CD14-positive monocyte (primary cell): ENCODE results near the gene PRF1. TPM values are rescaled to one million over a fixed set of nuclear protein-coding genes. Genes with fewer than 3 reads are reported as not detected.

ENCODE experiments used
- DNase-seq, 3 donors: peaks; one replicate each; pipeline ENCODE4 v3.0.0-alpha.2; 2011 to 2022
- H2AFZ ChIP-seq: 2 replicates; pipeline ENCODE4 v1.6.0; 2012; ENCODE audit warnings: mild to moderate bottlenecking, low read depth, low read length, inconsistent platforms; ENCODE audit not compliant: insufficient read depth, poor library complexity, severe bottlenecking
- H3K27ac ChIP-seq, 2 donors: 1 replicate in 1 of 2; 2 replicates in 1 of 2; pipeline ENCODE4 v1.5.1; 2012 to 2013; ENCODE audit warnings: low read length in 2 of 2, control low read depth in 1 of 2, inconsistent platforms in 1 of 2, low read depth in 1 of 2, mild to moderate bottlenecking in 1 of 2
- H3K27me3 ChIP-seq, 2 donors: one replicate each; pipeline versions ENCODE4 v1.6.0 to v1.6.1; 2011 to 2013; ENCODE audit warnings: low read length in 2 of 2; ENCODE audit not compliant: control insufficient read depth in 2 of 2, insufficient read depth in 2 of 2
- H3K36me3 ChIP-seq, 2 donors: replicated peaks in 1 of 2; 1 replicate in 1 of 2; 2 replicates in 1 of 2; pipeline versions ENCODE4 v1.5.1 to v1.6.1; 2012 to 2013; ENCODE audit warnings: low read length in 2 of 2, control low read depth in 1 of 2, inconsistent platforms in 1 of 2, mild to moderate bottlenecking in 1 of 2; ENCODE audit not compliant: insufficient read depth in 2 of 2, control insufficient read depth in 1 of 2
- H3K4me1 ChIP-seq, 2 donors: 1 replicate in 1 of 2; 2 replicates in 1 of 2; pipeline versions ENCODE4 v1.5.1 to v1.6.1; 2012 to 2013; ENCODE audit warnings: low read length in 2 of 2, control low read depth in 1 of 2, inconsistent platforms in 1 of 2, mild to moderate bottlenecking in 1 of 2, moderate library complexity in 1 of 2; ENCODE audit not compliant: insufficient read depth in 2 of 2, control insufficient read depth in 1 of 2
- H3K4me2 ChIP-seq: replicated peaks from 2 replicates; pipeline ENCODE3; 2012; ENCODE audit warnings: low read length, moderate library complexity, mild to moderate bottlenecking; ENCODE audit not compliant: poor library complexity, severe bottlenecking; ENCODE audit errors: extremely low read depth
- H3K4me3 ChIP-seq, 3 experiments: fragments of 200-600 bp in 1 of 3; sonication (generic) in 1 of 3; replicated peaks in 1 of 3; 1 replicate in 2 of 3; 2 replicates in 1 of 3; pipeline ENCODE4 v1.5.1; 2011 to 2013; ENCODE audit warnings: low read length in 3 of 3, mild to moderate bottlenecking in 3 of 3, control low read depth in 2 of 3, low read depth in 2 of 3, inconsistent platforms in 1 of 3, moderate library complexity in 1 of 3
- H3K79me2 ChIP-seq: 2 replicates; pipeline ENCODE4 v1.6.0; 2012; ENCODE audit warnings: mild to moderate bottlenecking, control low read depth, inconsistent platforms, low read length, moderate library complexity; ENCODE audit not compliant: insufficient read depth
- H3K9ac ChIP-seq: 2 replicates; pipeline ENCODE4 v1.6.0; 2017; ENCODE audit warnings: low read length, mild to moderate bottlenecking; ENCODE audit not compliant: insufficient read depth, poor library complexity, severe bottlenecking
- H3K9me3 ChIP-seq, 2 donors: replicated peaks in 1 of 2; 1 replicate in 1 of 2; 2 replicates in 1 of 2; pipeline versions ENCODE4 v1.5.1 to v1.6.1; 2012 to 2013; ENCODE audit warnings: low read length in 2 of 2, control low read depth in 1 of 2; ENCODE audit not compliant: control insufficient read depth in 1 of 2, insufficient read depth in 1 of 2
- H4K20me1 ChIP-seq: 2 replicates; pipeline ENCODE4 v1.6.0; 2012; ENCODE audit warnings: mild to moderate bottlenecking, low read length, control low read depth, moderate library complexity; ENCODE audit not compliant: insufficient read depth
- H3K27ac Mint-ChIP-seq, 7 donors: one replicate each; pipeline ENCODE4 v1.8.0; 2020; ENCODE audit warnings: mild to moderate bottlenecking in 7 of 7, mixed read lengths in 7 of 7, moderate library complexity in 6 of 7, inconsistent platforms in 2 of 7
- H3K27me3 Mint-ChIP-seq, 3 donors: one replicate each; pipeline ENCODE4 v1.8.0; 2021 to 2022; ENCODE audit warnings: low read depth in 3 of 3, mild to moderate bottlenecking in 3 of 3, mixed read lengths in 3 of 3, moderate library complexity in 3 of 3, inconsistent platforms in 1 of 3
- H3K36me3 Mint-ChIP-seq, 2 donors: one replicate each; pipeline ENCODE4 v1.8.0; 2020; ENCODE audit warnings: mixed read lengths in 2 of 2, inconsistent platforms in 1 of 2, mild to moderate bottlenecking in 1 of 2
- H3K4me1 Mint-ChIP-seq: one replicate; pipeline ENCODE4 v1.8.0; 2020; ENCODE audit warnings: mild to moderate bottlenecking, mixed read lengths
- H3K4me3 Mint-ChIP-seq, 2 donors: one replicate each; pipeline ENCODE4 v1.8.0; 2020; ENCODE audit warnings: mild to moderate bottlenecking in 2 of 2, mixed read lengths in 2 of 2, moderate library complexity in 1 of 2
- H3K9me3 Mint-ChIP-seq, 7 donors: one replicate each; pipeline ENCODE4 v1.8.0; 2020 to 2022; ENCODE audit warnings: mixed read lengths in 7 of 7, mild to moderate bottlenecking in 6 of 7, moderate library complexity in 6 of 7, inconsistent platforms in 2 of 7
- WGBS: methylation state at CpG from one replicate; pipeline ENCODE4 v1.1.5; 2013; ENCODE audit warnings: missing lambda C conversion rate; ENCODE audit not compliant: insufficient coverage; 5-methylcytosine and 5-hydroxymethylcytosine counted together
- intact Hi-C, 2 donors: fragments of 100-400 bp; cut with micrococcal nuclease; formaldehyde crosslinking; loops; one replicate each; pipeline versions ENCODE4 v1.15.0 to v1.15.1; 2023
- polyA plus RNA-seq, 3 donors: library from polyadenylated mRNA; depleted of rRNA in 1 of 3; unstranded in 2 of 3; stranded (reverse) in 1 of 3; fragments of 300-500 nt in 2 of 3; fragments of >200 nt in 1 of 3; fragmentation: Illumina TruSeq in 2 of 3; gene quantifications; 1 replicate in 2 of 3; 2 replicates in 1 of 3; pipeline ENCODE4 v1.2.3, GENCODE V29; 2012 to 2021
- TF ChIP-seq, protein P1 (sequence below): fragments of 200-600 bp; IDR thresholded peaks from one replicate; pipeline ENCODE4 v1.8.0; 2022; ENCODE audit warnings: antibody characterized with exemption, mild to moderate bottlenecking

Gene PRF1
- polyA plus RNA-seq, 3 donors: 0.09 to 2.7 (median 2.4) TPM

DNA sequence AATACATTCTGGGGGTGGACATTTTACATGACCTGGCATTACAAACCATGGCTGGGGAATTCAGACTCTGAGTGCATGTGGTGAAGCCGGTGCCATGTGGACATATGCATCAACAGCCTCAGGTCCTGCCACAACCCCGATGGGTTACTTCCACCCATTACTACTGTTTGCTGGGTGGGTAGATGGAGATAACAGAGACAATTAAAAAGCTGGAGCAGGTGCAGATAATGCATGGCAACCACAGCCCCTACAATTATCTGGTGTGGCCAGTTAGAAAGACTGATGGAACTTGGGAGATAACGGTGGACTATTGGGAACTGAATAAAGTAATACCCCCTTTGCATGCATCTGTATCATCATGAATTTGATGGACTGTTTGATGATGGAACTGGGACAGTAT is 48.2 kb upstream of the PRF1 start:
- H3K27me3 Mint-ChIP-seq: peaks cover 0 to 5% (median 2%) of the 10 kb centered on the region in 3 donors
- no peaks in the 10 kb centered on the region for H3K4me1 Mint-ChIP-seq
- peaks cover 17 to 48% (median 37%) of the 10 kb centered on the region in 7 donors for H3K9me3 Mint-ChIP-seq
- H3K4me3 Mint-ChIP-seq: no peak overlapping the region
- Histone ChIP-seq H3K4me2 (no peak overlapping the region), H3K27me3 (no peaks in the 10 kb centered on the region), H3K36me3 (no peaks in the 10 kb centered on the region), H4K20me1 (no peaks in the 10 kb centered on the region), H3K79me2 (no peaks in the 10 kb centered on the region), H3K4me1 (no peaks in the 10 kb centered on the region), H2AFZ (no peak overlapping the region), H3K27ac (no peak overlapping the region), H3K4me3 (no peak overlapping the region), H3K9ac (no peak overlapping the region), H3K9me3 (peaks cover 39 to 59% of the 10 kb centered on the region in 2 donors)
- no peaks in the 10 kb centered on the region for H3K36me3 Mint-ChIP-seq
- WGBS: no CpG with 5 or more reads among the region's 3 CpGs
- TF ChIP-seq, protein P1, sequence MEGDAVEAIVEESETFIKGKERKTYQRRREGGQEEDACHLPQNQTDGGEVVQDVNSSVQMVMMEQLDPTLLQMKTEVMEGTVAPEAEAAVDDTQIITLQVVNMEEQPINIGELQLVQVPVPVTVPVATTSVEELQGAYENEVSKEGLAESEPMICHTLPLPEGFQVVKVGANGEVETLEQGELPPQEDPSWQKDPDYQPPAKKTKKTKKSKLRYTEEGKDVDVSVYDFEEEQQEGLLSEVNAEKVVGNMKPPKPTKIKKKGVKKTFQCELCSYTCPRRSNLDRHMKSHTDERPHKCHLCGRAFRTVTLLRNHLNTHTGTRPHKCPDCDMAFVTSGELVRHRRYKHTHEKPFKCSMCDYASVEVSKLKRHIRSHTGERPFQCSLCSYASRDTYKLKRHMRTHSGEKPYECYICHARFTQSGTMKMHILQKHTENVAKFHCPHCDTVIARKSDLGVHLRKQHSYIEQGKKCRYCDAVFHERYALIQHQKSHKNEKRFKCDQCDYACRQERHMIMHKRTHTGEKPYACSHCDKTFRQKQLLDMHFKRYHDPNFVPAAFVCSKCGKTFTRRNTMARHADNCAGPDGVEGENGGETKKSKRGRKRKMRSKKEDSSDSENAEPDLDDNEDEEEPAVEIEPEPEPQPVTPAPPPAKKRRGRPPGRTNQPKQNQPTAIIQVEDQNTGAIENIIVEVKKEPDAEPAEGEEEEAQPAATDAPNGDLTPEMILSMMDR: no peak
- no peak for DNase-seq
- intact Hi-C loops: no loop called here
- H3K27ac Mint-ChIP-seq: no peak overlapping the region

DNA sequence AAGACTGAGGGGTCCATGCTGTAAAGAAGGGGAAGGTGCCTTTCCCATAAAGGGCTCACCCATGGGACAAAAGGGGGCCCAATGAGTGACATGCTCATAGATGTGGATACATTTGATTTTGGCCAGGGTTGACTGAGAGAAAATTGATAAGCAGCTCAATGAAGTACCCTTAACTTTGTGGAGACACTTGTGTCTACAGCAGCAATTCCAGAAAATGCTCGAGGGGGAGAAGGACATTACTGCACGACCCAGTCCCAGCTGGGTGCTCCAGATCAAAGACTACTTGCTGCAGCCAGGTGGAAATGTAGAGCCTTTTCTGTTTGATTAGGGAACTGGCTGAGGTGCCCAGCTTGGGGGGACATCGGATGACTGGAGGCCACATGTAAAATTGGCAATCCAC is 47.6 kb upstream of the PRF1 start:
- no peaks in the 10 kb centered on the region for H3K4me1 ChIP-seq
- H2AFZ ChIP-seq: no peak overlapping the region
- WGBS: 100% methylated on average over 3 of the region's 3 CpGs
- H3K27me3 ChIP-seq: no peaks in the 10 kb centered on the region
- no peak overlapping the region for H3K4me2 ChIP-seq
- no peaks in the 10 kb centered on the region for H3K4me1 Mint-ChIP-seq
- peaks cover 17 to 48% (median 37%) of the 10 kb centered on the region in 7 donors for H3K9me3 Mint-ChIP-seq
- no peak overlapping the region for H3K4me3 Mint-ChIP-seq
- TF ChIP-seq, protein P1: no peak
- H3K27me3 Mint-ChIP-seq: peaks cover 0 to 5% (median 2%) of the 10 kb centered on the region in 3 donors
- H3K4me3 ChIP-seq: no peak overlapping the region
- no peak overlapping the region for H3K27ac Mint-ChIP-seq
- no peaks in the 10 kb centered on the region for H4K20me1 ChIP-seq
- no peak for DNase-seq
- intact Hi-C loops: no loop called here
- H3K9me3 ChIP-seq: peaks cover 39 to 59% of the 10 kb centered on the region in 2 donors
- H3K27ac ChIP-seq: no peak overlapping the region
- H3K9ac ChIP-seq: no peak overlapping the region
- H3K36me3 ChIP-seq: no peaks in the 10 kb centered on the region
- no peaks in the 10 kb centered on the region for H3K79me2 ChIP-seq
- no peaks in the 10 kb centered on the region for H3K36me3 Mint-ChIP-seq
